Measurements from ENCODE around the gene SLC15A3.

- TF ChIP-seq CTCF (conservative IDR thresholded peaks at IDR 0.05): no peak
- TF ChIP-seq ZFX (IDR thresholded peaks at IDR 0.05): no peak
These were observed 2.4 kb upstream of the SLC15A3 start for GRCh38 chr11:60954421-60954820.

Data from C4-2B (cell line).